GM23338 (cell line): ENCODE measurements around the gene CENPX. TPM values are rescaled to one million over a fixed set of nuclear protein-coding genes. Genes with fewer than 3 reads are reported as not detected.

Experiments used
- ATAC-seq: fragments of 200-7000 bp; cut with Tn5 transposase; 3 replicates; pipeline ENCODE4 v1.9.1; 2020
- DNase-seq: peaks from one replicate; pipeline ENCODE4 v3.0.0-alpha.2; 2015; ENCODE audit warnings: low spot score
- H2AFZ ChIP-seq: fragments of 200-600 bp; sonication (generic); 2 replicates; pipeline ENCODE4 v1.8.0; 2016; ENCODE audit warnings: antibody characterized with exemption, mild to moderate bottlenecking, moderate library complexity
- H3F3A ChIP-seq: fragments of 200-600 bp; sonication (generic); replicated peaks from 2 replicates; pipeline ENCODE4 v1.8.0; 2017; ENCODE audit warnings: antibody characterized with exemption, mixed run types, low read depth
- H3K27ac ChIP-seq: fragments of 200-600 bp; sonication (generic); 2 replicates; pipeline ENCODE4 v1.6.1; 2016; ENCODE audit warnings: low read depth
- H3K27me3 ChIP-seq: fragments of 200-600 bp; sonication (generic); 2 replicates; pipeline ENCODE4 v1.8.0; 2016; ENCODE audit warnings: mild to moderate bottlenecking, mixed run types, moderate library complexity; ENCODE audit not compliant: insufficient read depth
- H3K36me3 ChIP-seq: fragments of 200-600 bp; sonication (generic); 2 replicates; pipeline ENCODE4 v1.8.0; 2016; ENCODE audit warnings: mild to moderate bottlenecking; ENCODE audit not compliant: insufficient read depth
- H3K4me1 ChIP-seq: fragments of 200-600 bp; sonication (generic); 2 replicates; pipeline ENCODE4 v1.8.0; 2016; ENCODE audit warnings: mild to moderate bottlenecking, moderate library complexity; ENCODE audit not compliant: insufficient read depth
- H3K4me2 ChIP-seq: fragments of 200-600 bp; sonication (generic); 2 replicates; pipeline ENCODE4 v1.7.1; 2017; ENCODE audit warnings: mixed run types
- H3K4me3 ChIP-seq: fragments of 200-600 bp; sonication (generic); 2 replicates; pipeline ENCODE4 v1.6.1; 2016; ENCODE audit warnings: mixed run types
- H3K79me2 ChIP-seq: fragments of 200-600 bp; sonication (generic); replicated peaks from 2 replicates; pipeline ENCODE4 v1.8.0; 2017; ENCODE audit warnings: mild to moderate bottlenecking; ENCODE audit not compliant: insufficient read depth
- H3K9me2 ChIP-seq: fragments of 200-600 bp; sonication (generic); 2 replicates; pipeline ENCODE4 v1.8.0; 2017; ENCODE audit not compliant: insufficient read depth
- H4K20me1 ChIP-seq: fragments of 200-600 bp; sonication (generic); replicated peaks from 2 replicates; pipeline ENCODE4 v1.8.0; 2017; ENCODE audit warnings: mild to moderate bottlenecking; ENCODE audit not compliant: insufficient read depth
- H3K27ac Mint-ChIP-seq: 2 replicates; pipeline ENCODE4 v1.8.0; 2020; ENCODE audit warnings: inconsistent platforms, mild to moderate bottlenecking, moderate library complexity, mixed read lengths
- H3K27me3 Mint-ChIP-seq: 3 replicates; pipeline ENCODE4 v1.8.0; 2022; ENCODE audit warnings: low read depth, mild to moderate bottlenecking, moderate library complexity, mixed read lengths, inconsistent platforms; ENCODE audit not compliant: insufficient read depth, poor library complexity
- H3K36me3 Mint-ChIP-seq: 3 replicates; pipeline ENCODE4 v1.8.0; 2021; ENCODE audit warnings: low read depth, mild to moderate bottlenecking, inconsistent platforms, moderate library complexity, mixed read lengths
- H3K4me1 Mint-ChIP-seq: 3 replicates; pipeline ENCODE4 v1.8.0; 2020; ENCODE audit warnings: mild to moderate bottlenecking, inconsistent platforms, mixed read lengths
- H3K4me3 Mint-ChIP-seq: 3 replicates; pipeline ENCODE4 v1.8.0; 2021; ENCODE audit warnings: moderate library complexity, mild to moderate bottlenecking, inconsistent platforms, mixed read lengths
- H3K9me3 Mint-ChIP-seq: 3 replicates; pipeline ENCODE4 v1.8.0; 2020; ENCODE audit warnings: moderate library complexity, mild to moderate bottlenecking, inconsistent platforms, mixed read lengths
- CTCF ChIP-seq, 2 experiments: fragments of 200-600 bp in 1 of 2; sonication (generic) in 1 of 2; conservative IDR thresholded peaks; 2 replicates each; pipeline versions ENCODE4 v1.5.1 to v1.6.1; 2016 to 2017; ENCODE audit warnings: antibody characterized with exemption in 2 of 2, low read depth in 2 of 2, mild to moderate bottlenecking in 2 of 2, moderate library complexity in 1 of 2
- EZH2phosphoT487 ChIP-seq: fragments of 200-600 bp; sonication (generic); IDR thresholded peaks from one replicate; pipeline ENCODE4 v1.8.1; 2018; ENCODE audit warnings: antibody characterized with exemption; ENCODE audit not compliant: unreplicated experiment
- JUNB ChIP-seq: IDR thresholded peaks from one replicate; pipeline ENCODE4 v1.6.1; 2016; ENCODE audit warnings: antibody characterized with exemption; ENCODE audit not compliant: unreplicated experiment
- STAT1 ChIP-seq: IDR thresholded peaks from one replicate; pipeline ENCODE4 v1.6.1; 2016; ENCODE audit warnings: antibody characterized with exemption; ENCODE audit not compliant: unreplicated experiment
- ZNF462 ChIP-seq: fragments of 250-450 bp; sonication (Bioruptor Pico); IDR thresholded peaks from 2 replicates; pipeline ENCODE4 v1.5.0; 2020; ENCODE audit warnings: mild to moderate bottlenecking, moderate library complexity
- polyA plus RNA-seq: library from polyadenylated mRNA; unstranded; fragments of >200 nt; fragmentation: Nextera tagmentation; extraction: Ambion mirVana; gene quantifications from 2 replicates; pipeline ENCODE4 v1.2.1, GENCODE V29; 2016
- total RNA-seq: library from RNA; depleted of rRNA; stranded (reverse); fragments of >200 nt; shearing (Covaris generic); gene quantifications from 2 replicates; pipeline ENCODE4 v1.2.3, GENCODE V29; 2014

CENPX gene
- total and polyA plus RNA-seq, 2 experiments from 2014 or later = 114 to 157 TPM

GRCh38 chr17:81973432-81973831, 49.2 kb downstream of the CENPX start:
- TF ChIP-seq EZH2phosphoT487 = no peak
- TF ChIP-seq ZNF462 (CRISPR knock-in tag) = no peak
- TF ChIP-seq CTCF (conservative IDR thresholded peaks at IDR 0.05; ENCODE audit: low read depth in 2 of 2) = no peak
- no peak for TF ChIP-seq STAT1
- TF ChIP-seq JUNB = no peak
- ATAC-seq = no peak
- Histone ChIP-seq H2AFZ (no peak overlapping the region), H3K27me3 (peaks cover 39% of the 10 kb centered on the region), H3F3A (0 out of 2 replicates have a peak, but pooled peaks cover 3% of the 10 kb centered on the region), H3K9me2 (no peaks in the 10 kb centered on the region), H3K36me3 (no peaks in the 10 kb centered on the region), H4K20me1 (no peaks in the 10 kb centered on the region), H3K4me3 (no peak overlapping the region), H3K79me2 (peaks cover 5% of the 10 kb centered on the region; the same call in 1 of the 2 replicates), H3K27ac (no peak overlapping the region), H3K4me2 (no peak overlapping the region), H3K4me1 (peaks cover 2% of the 10 kb centered on the region; the same call in 1 of the 2 replicates)
- H3K4me3 Mint-ChIP-seq = no peak overlapping the region
- no peaks in the 10 kb centered on the region for H3K4me1 Mint-ChIP-seq
- H3K9me3 Mint-ChIP-seq = peaks cover 23% of the 10 kb centered on the region
- no peak for DNase-seq
- H3K27me3 Mint-ChIP-seq = peaks cover 44% of the 10 kb centered on the region
- peaks cover 9% of the 10 kb centered on the region; the same call in 2 of the 3 replicates for H3K36me3 Mint-ChIP-seq
- no peak overlapping the region for H3K27ac Mint-ChIP-seq
